ENCODE results near the gene LDLRAD4.

LDLRAD4 gene

DNA sequence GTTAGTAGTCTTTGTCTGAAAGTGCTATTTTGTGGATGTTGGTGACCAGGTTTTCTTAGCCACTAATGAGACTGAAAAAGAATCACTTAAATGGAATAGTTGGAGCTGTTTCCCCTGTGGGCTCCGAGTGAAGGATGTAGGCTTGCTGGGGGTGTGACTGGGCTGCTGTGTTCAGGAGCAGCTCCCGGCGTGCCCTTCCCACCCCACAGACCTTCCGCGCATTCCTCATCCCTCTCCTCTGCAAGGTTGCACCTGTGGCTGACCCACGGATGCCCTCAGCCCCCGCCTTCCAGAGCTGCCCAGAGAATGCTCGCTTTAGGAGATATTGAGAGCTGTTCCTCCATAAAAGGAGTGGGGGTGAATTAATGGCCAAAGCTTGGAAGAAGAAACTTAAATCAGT lies 174.3 kb downstream of the LDLRAD4 start:
- no peak for DNase-seq

DNA sequence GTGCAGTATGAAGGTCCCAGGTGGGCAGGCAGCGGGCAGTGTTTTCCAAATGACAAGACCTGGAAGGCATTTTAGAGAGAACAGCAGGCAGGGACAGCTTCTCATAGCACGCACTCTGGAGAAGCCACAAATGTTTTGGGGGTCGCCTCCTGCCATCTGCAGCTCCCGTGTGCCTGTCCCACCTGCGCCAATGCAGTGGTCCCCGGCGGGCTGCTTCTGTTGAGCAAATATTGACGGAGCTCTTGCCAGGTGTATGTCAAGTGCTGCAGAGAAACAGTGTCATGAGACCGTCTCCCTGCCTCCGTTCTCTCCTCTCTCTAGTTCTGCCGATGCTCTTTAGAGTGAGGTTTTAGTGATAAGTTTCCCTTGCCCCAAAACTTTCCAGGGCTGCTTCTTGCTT lies 174.8 kb downstream of the LDLRAD4 start:
- DNase-seq, result no peak

DNA sequence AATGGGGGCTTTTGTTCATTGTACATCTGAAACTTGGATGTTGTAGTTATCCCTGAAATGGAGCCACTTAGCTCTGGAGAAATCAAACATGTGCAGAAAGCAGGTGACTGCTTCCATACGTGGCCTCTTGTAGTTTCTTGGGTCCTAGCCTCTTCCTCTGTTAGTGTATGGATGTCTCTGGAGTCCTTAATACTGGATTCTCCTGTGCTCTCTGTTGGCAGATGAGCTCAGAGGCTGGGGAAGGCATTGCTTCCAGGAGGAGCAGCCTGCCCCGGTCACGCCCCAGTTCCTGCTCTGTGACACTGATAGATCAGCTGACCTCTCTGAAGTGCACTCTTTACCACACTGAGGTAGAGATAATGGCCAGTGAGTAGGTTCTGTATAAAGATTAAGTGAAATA lies 176.2 kb downstream of the LDLRAD4 start:
- DNase-seq, result no peak

GRCh38 chr18:13395577-13395976 lies 177.0 kb downstream of the LDLRAD4 start:
- no peak for DNase-seq

DNA sequence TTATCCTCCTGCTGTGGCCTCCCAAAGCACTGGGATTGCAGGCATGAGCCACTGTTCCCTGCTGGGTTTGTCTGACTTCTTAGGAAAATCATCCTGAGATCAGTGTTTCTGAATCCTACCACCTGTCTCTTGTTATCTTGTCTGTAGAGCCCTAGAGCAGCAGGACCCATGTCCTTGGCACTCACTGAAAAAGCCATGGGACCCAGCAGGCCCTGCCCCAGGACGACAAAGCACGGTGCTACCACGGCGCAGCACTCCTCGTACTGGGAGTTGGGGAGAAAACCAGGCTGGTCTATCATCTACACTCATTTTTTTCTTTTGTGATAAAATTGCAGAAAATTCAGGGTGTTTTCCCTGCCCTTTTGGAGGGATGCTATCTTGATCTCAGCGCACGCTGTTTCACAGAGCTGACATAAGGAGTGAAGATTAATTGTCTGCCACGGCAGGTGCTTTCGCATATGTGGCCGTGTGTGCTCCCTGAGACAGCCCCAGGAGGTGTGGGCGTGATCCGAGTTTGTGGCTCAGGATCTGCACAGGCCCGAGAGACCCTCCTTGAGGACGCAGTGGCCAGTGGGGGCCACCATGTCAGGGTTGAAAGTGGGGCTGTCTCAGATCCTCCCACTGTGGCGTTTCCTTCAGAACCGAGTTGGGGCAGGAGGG lies 179.1 kb downstream of the LDLRAD4 start:
- no peak for DNase-seq

DNA sequence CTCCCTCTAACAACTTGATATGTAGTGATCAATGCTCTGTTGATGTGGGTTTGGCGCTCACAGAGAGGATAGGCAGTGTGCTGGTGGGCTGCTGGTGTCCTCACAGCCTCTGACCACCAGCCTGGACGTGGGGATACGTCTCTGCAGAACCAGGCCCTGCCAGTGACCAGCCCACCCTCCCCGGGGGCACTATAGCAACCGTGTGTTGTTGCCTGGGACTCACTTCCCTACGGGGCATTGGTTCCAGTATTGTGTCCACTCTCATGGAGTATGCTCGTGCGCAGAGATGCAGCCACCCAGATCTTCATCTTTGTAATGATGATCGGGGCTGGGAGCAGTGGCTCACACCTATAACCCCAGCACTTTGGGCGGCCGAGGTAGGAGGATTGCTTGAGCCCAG lies 180.1 kb downstream of the LDLRAD4 start:
- no peak for DNase-seq

- DNase-seq, result no peak
Observed at GRCh38 chr18:13399511-13399910, 181.0 kb downstream of the LDLRAD4 start.

DNA sequence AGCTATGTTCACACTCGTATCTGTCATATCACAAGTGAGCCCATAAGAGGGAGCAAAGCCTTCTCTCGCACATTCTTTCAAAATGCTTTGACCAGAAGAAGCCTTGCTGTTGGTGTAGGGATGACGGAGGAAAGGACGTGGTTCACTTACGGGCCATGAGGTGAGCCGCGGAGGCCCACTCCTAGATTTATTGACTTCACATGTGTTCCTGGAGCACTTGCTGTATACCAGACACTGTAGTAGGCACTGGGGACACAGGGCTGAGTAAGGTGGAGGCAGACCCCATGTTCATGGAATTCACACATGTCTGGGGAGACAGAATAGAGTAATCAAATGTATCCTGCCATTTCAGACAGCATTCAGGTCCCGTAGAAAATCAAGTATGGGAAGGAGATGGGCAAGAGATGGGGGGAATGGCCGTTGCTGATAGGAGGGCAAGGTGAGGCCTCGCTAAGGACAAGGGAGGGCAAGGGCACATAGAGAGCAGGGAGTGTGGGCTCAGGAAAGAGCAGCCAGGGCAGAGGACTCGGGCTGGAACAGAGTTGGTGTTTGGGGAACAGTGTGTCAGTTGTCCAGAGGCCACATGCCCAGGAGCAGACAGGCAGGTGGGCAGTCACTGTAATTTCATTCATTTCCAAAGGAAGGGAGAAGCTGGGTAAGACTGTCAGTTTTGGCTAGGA lies 182.2 kb downstream of the LDLRAD4 start:
- no peak for DNase-seq

GRCh38 chr18:13401404-13401803 lies 182.8 kb downstream of the LDLRAD4 start:
- no peak for DNase-seq

GRCh38 chr18:13401826-13402225 lies 183.3 kb downstream of the LDLRAD4 start:
- no peak for DNase-seq

DNA sequence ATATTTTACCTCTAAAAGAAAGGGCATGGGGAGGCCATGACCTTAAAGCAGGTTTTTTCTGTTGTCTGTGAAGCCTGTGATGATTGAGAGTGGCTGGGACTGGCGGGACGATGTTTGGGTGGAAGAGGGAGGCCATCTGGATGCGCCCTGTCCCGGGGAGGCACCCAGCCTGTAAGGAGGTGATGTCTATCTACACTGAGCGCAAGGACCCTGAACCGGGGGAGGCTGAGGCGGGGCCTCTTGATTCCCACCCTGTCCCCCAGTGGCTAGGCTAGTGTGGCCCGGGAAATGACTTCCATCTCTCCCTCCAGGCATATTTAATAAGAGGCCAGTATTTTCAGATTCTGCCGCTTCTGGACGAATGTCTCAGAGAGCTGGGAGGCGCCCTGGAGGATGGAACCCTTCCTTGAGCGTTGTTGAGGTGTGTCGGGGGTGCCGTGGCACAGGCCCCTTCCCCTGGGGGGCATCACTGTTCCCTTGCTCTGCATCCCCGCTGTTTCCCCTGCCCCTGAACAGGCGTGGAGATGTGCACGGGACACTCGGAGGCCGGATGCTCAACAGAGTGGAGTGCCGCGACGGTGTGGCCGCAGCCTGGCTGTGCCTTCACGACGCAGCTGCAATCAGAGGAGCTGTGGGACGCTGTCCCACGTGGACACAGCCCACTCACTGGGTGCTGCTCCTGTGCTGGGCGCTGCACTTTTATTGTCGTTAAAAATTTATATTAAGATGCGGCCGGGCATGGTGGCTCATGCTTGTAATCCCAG lies 185.4 kb downstream of the LDLRAD4 start:
- DNase-seq, result no peak

DNA sequence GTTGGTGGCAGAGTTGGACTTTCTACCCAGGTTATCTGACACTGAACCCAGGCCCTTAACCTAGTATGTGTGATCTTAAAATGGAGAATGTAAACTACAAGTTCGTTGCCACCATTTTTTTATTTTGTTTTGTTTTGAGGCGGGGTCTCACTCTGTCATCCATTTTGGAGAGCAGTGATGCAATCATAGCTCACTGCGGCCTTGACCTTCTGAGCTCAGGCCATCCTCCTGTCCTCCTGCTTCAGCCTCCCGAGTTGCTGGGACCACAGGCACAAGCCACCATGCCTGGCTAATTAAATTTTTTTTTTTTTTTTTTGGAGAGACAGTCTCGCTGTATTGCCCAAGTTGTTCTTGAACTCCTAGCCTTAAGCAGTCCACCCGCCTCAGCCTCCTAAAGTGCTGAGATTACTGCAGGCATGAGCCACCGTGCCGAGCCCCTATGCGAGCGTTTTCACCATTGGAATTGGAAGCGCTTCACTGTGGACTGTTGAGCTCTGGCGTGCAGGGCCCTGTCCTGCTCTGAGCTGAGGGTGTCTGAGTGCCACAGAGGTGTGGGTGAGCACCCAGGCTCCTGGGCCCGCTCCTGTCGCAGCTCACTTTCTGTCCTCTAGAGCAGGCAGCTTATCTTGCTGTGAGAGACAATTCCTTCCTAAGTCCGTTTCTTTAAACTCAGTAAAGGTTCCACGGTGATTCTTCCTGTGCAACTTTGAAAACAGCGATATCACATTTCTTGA lies 186.9 kb downstream of the LDLRAD4 start:
- DNase-seq, result no peak

DNA sequence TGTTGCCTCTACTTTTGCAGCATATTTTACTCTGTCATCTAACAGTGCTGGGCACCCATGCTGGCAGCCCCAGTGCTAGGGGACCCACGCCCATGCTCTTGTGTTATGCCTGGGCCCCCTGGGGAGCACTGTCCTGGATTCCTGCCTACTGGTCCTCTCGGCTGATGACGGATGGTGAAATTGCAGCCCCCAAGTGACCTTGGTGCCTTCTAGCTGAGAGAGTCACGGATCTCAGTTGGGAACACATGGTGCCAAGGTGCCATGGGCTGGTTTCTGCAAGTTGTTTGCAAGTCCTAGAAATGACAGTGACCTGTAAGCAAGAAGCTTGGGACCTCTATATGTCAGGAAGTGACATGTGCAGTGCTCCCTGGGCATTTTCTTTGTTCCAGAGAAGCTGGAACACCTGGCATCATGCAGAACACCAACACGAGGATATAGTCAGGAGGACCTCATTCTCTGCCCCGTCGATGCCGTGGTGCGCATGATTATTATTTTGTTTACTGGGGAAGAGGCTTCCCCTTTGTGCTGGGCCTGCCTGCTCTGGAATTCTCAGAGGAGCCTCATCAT lies 187.6 kb downstream of the LDLRAD4 start:
- DNase-seq, result no peak

DNA sequence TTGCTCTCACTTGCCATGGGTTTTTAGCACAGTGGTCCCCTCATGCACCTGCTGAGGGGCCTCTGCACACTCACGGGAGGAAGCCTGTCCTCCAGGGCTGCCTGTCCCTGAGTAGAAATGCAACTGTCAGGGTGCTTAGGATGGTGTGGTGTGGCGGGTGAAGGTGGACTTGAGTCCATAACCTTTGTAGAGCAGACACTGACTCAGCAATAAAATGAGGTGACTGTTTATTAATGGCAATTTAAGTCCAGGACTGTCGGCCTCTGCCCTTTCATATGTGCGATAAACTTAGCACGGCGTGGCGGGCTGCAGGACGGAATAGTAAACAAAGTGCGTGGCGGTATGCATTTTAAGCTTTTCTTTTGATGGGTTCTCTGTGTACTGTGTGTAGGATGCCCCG lies 188.2 kb downstream of the LDLRAD4 start:
- no peak for DNase-seq

- DNase-seq, result no peak
Observed at GRCh38 chr18:13407484-13407883, 188.9 kb downstream of the LDLRAD4 start.

DNA sequence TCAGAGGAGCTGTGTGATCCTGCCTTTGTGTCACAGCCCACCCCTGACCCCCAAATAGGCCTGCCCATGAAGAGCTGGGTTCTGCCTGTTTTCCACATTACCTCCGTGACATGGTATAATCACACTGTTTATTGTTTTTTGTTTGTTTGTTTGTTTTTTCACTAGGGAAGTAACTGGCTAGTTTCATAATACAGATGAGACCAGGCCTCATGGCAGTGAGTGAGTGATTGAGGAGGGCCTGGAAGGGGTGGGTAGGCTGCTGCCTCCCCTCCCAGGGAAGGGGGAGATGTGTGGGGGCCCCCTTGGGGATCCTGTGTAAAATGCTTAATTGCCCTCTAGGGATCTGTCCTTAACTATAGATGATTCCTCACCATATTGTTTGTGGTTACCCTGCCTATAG lies 190.5 kb downstream of the LDLRAD4 start:
- no peak for DNase-seq

GRCh38 chr18:13409997-13410396 lies 191.4 kb downstream of the LDLRAD4 start:
- DNase-seq, result no peak

GRCh38 chr18:13410471-13410870 lies 191.9 kb downstream of the LDLRAD4 start:
- DNase-seq, result no peak

- no peak for DNase-seq
Observed at GRCh38 chr18:13412017-13412416, 193.5 kb downstream of the LDLRAD4 start.

- no peak for DNase-seq
Observed at GRCh38 chr18:13412901-13413300, 194.3 kb downstream of the LDLRAD4 start.

GRCh38 chr18:13414102-13414501 lies 195.5 kb downstream of the LDLRAD4 start:
- DNase-seq, result no peak

- DNase-seq, result peak in 1 of 2 experiments; percentile 27
Observed at GRCh38 chr18:13414521-13414920, 196.0 kb downstream of the LDLRAD4 start.

DNA sequence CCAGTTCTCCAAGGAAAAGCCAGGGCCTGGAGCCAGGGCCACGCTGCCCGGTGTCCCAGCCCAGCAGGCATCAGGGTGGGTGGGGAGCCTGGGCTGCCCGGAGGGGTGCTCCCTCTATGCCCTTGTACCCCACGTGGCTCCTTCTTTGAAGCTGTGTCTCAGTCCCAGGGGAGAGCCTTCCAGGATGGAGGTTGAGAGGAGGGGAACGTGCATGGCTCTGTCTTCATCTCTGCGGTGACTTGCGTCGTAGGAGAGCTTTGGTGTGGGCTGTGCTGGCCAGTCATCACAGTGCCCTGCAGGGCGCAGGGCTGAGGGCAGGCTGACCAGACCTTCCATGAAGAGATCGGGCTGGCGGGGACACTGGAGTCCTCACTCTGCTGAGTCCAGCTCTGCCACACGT lies 197.2 kb downstream of the LDLRAD4 start:
- no peak for DNase-seq

Measured in NCI-H2081 (cell line).